ENCODE results near the gene SORBS1. TPM values are rescaled to one million over a fixed set of nuclear protein-coding genes. Genes with fewer than 3 reads are reported as not detected.

Gene SORBS1
- total and polyA plus RNA-seq, 2 donors (not counting 1 experiment from before 2014, with no cell fraction given) = 0.21 to 1.5 TPM

DNA sequence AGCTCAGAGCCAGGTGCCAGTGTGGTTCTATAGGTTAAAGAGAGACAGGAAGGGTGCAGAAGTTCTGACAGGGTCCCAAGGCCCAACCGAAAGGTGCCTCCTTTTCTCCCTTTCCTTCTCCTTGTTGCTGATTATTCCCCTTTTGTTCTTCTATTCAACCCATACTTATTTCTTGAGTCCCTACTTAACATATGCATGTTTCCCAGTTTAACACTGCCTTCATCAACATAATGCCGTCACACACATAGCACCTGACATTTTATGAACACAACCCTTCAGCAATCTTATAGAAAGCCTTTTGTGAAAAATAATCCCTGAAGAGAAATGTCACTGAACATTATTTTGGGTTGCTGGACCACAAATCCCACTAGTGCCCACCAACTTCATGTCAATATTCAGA is 39.1 kb downstream of the SORBS1 start:
- ATAC-seq (ENCODE audit: low read depth) = no peak
- Mint-ChIP-seq H3K4me1 (peaks cover 2% of the 10 kb centered on the region), H3K27ac (no peak overlapping the region), H3K4me3 (no peak overlapping the region), H3K27me3 (peaks cover 22% of the 10 kb centered on the region), H3K9me3 (ENCODE audit: insufficient read depth) (no peaks in the 10 kb centered on the region)
- no peak overlapping the region for H3K27ac ChIP-seq (ENCODE audit: low read length in 2 of 2)
- ChIA-PET POLR2A (no interaction called here), CTCF (no interaction called here)
- no peak overlapping the region for H3K9ac ChIP-seq (ENCODE audit: low read length)
- H3K9me3 ChIP-seq (ENCODE audit: control extremely low read depth in 1 of 3, control insufficient read depth in 2 of 3, insufficient read depth in 1 of 3, low read length in 2 of 3) = no peaks in the 10 kb centered on the region
- no peaks in the 10 kb centered on the region for H3K79me2 ChIP-seq (ENCODE audit: control insufficient read depth, insufficient read depth, low read length)
- TF ChIP-seq, protein P1, sequence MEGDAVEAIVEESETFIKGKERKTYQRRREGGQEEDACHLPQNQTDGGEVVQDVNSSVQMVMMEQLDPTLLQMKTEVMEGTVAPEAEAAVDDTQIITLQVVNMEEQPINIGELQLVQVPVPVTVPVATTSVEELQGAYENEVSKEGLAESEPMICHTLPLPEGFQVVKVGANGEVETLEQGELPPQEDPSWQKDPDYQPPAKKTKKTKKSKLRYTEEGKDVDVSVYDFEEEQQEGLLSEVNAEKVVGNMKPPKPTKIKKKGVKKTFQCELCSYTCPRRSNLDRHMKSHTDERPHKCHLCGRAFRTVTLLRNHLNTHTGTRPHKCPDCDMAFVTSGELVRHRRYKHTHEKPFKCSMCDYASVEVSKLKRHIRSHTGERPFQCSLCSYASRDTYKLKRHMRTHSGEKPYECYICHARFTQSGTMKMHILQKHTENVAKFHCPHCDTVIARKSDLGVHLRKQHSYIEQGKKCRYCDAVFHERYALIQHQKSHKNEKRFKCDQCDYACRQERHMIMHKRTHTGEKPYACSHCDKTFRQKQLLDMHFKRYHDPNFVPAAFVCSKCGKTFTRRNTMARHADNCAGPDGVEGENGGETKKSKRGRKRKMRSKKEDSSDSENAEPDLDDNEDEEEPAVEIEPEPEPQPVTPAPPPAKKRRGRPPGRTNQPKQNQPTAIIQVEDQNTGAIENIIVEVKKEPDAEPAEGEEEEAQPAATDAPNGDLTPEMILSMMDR (IDR thresholded peaks at IDR 0.05) = no peak
- no peak for TF ChIP-seq EZH2 (IDR thresholded peaks at IDR 0.05; ENCODE audit: borderline replicate concordance, insufficient read depth, low read depth, low read length, poor library complexity, severe bottlenecking)
- H2AFZ ChIP-seq (ENCODE audit: insufficient read depth, low read depth, low read length, poor library complexity, severe bottlenecking) = no peak overlapping the region
- no peaks in the 10 kb centered on the region for H3K27me3 ChIP-seq (replicated peaks in 1 of 4; ENCODE audit: control extremely low read depth in 1 of 4, control insufficient read depth in 3 of 4, insufficient read depth in 4 of 4, low read length in 3 of 4)
- 94% methylated on average over 2 of the region's 2 CpGs for WGBS (ENCODE audit: insufficient coverage)
- no peak for DNase-seq
- H3K4me1 ChIP-seq (ENCODE audit: control insufficient read depth in 2 of 2, insufficient read depth in 2 of 2, low read length in 2 of 2) = no peaks in the 10 kb centered on the region
- no peaks in the 10 kb centered on the region for H4K20me1 ChIP-seq (ENCODE audit: control insufficient read depth, insufficient read depth, low read length, poor library complexity, severe bottlenecking)
- no peaks in the 10 kb centered on the region for H3K36me3 ChIP-seq (replicated peaks in 1 of 2; ENCODE audit: control extremely low read depth in 1 of 2, control insufficient read depth in 1 of 2, extremely low read depth in 1 of 2, insufficient read depth in 2 of 2, low read length in 1 of 2)
- H3K4me3 ChIP-seq (ENCODE audit: control extremely low read depth in 1 of 5, extremely low read depth in 1 of 5, insufficient read depth in 1 of 5, low read depth in 2 of 5, low read length in 4 of 5) = no peak overlapping the region
- H3K4me2 ChIP-seq (replicated peaks; ENCODE audit: low read depth, low read length, poor library complexity, severe bottlenecking) = no peak overlapping the region
- intact Hi-C loops (cut with micrococcal nuclease) = no loop called here

DNA sequence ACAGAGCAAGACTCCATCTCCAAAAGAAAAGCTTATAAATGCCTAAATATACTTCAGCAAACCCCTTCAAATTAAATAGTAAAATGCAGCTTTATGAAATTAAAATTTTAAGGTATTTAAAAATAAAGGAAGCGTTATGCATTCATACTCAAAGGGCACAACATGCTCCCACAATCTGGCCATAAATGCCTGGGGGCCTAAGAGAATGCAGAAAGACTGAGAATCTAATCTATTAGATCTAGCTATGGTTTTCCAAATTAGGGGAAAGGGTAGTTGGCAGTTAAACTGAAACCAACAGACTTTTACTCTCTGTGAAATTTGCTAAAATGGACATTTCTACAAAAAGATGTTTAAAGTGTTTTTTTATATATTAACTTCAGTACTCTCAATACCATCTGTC is 40.6 kb downstream of the SORBS1 start:
- H3K9me3 ChIP-seq (ENCODE audit: control extremely low read depth in 1 of 3, control insufficient read depth in 2 of 3, insufficient read depth in 1 of 3, low read length in 2 of 3) = no peaks in the 10 kb centered on the region
- no peak overlapping the region for H3K27ac ChIP-seq (ENCODE audit: low read length in 2 of 2)
- H3K27me3 ChIP-seq (replicated peaks in 1 of 4; ENCODE audit: control extremely low read depth in 1 of 4, control insufficient read depth in 3 of 4, insufficient read depth in 4 of 4, low read length in 3 of 4) = no peaks in the 10 kb centered on the region
- H3K9me3 Mint-ChIP-seq (ENCODE audit: insufficient read depth) = no peaks in the 10 kb centered on the region
- TF ChIP-seq, protein P1 (IDR thresholded peaks at IDR 0.05) = no peak
- TF ChIP-seq EZH2 (IDR thresholded peaks at IDR 0.05; ENCODE audit: borderline replicate concordance, insufficient read depth, low read depth, low read length, poor library complexity, severe bottlenecking) = no peak
- no peak overlapping the region for H3K4me2 ChIP-seq (replicated peaks; ENCODE audit: low read depth, low read length, poor library complexity, severe bottlenecking)
- no peaks in the 10 kb centered on the region for H3K79me2 ChIP-seq (ENCODE audit: control insufficient read depth, insufficient read depth, low read length)
- intact Hi-C loops (cut with micrococcal nuclease) = no loop called here
- no CpG with 5 or more reads among the region's 1 CpG for WGBS (ENCODE audit: insufficient coverage)
- H3K4me3 Mint-ChIP-seq = no peak overlapping the region
- H4K20me1 ChIP-seq (ENCODE audit: control insufficient read depth, insufficient read depth, low read length, poor library complexity, severe bottlenecking) = no peaks in the 10 kb centered on the region
- ChIA-PET CTCF (no interaction called here), POLR2A (no interaction called here)
- peaks cover 14% of the 10 kb centered on the region for H3K27me3 Mint-ChIP-seq
- H3K4me1 Mint-ChIP-seq = peaks cover 2% of the 10 kb centered on the region
- DNase-seq (no peak), ATAC-seq (ENCODE audit: low read depth) (no peak)
- H3K4me1 ChIP-seq (ENCODE audit: control insufficient read depth in 2 of 2, insufficient read depth in 2 of 2, low read length in 2 of 2) = no peaks in the 10 kb centered on the region
- H3K9ac ChIP-seq (ENCODE audit: low read length) = no peak overlapping the region
- no peaks in the 10 kb centered on the region for H3K36me3 ChIP-seq (replicated peaks in 1 of 2; ENCODE audit: control extremely low read depth in 1 of 2, control insufficient read depth in 1 of 2, extremely low read depth in 1 of 2, insufficient read depth in 2 of 2, low read length in 1 of 2)
- H2AFZ ChIP-seq (ENCODE audit: insufficient read depth, low read depth, low read length, poor library complexity, severe bottlenecking) = no peak overlapping the region
- no peak overlapping the region for H3K27ac Mint-ChIP-seq
- H3K4me3 ChIP-seq (ENCODE audit: control extremely low read depth in 1 of 5, extremely low read depth in 1 of 5, insufficient read depth in 1 of 5, low read depth in 2 of 5, low read length in 4 of 5) = no peak overlapping the region
